ENCODE data around the gene IFT43. TPM values are rescaled to one million over a fixed set of nuclear protein-coding genes. Genes with fewer than 3 reads are reported as not detected.
A peak's percentile ranks its signal among the peaks of the same experiment; 100 is the strongest.

The IFT43 gene
- total RNA-seq, 1 experiment from 2014 or later, result 17.5 TPM

GRCh38 chr14:75972801-75973421 lies 12.7 kb upstream of the IFT43 start:
- H3K27me3 Mint-ChIP-seq (ENCODE audit: low read depth), result no peaks in the 10 kb centered on the region; the same call in 1 of the 2 replicates
- POLR2A ChIA-PET, result no interaction called here
- no peaks in the 10 kb centered on the region for H3K9me3 Mint-ChIP-seq
- H3K27ac Mint-ChIP-seq, result 0 out of 2 replicates have a peak overlapping the region, but pooled peaks have one; percentile 37
- CTCF ChIA-PET, result interaction anchor here (1.3 to 1.8 kb wide), 4 partner anchors 10 to 264 kb away, joined by 5 to 9 read pairs (median 7); partner anchors contain the start of gene TGFB3
- no peak for DNase-seq (ENCODE audit: low spot score)
- no peaks in the 10 kb centered on the region for H3K36me3 Mint-ChIP-seq
- H3K4me3 Mint-ChIP-seq, result no peak overlapping the region
- ATAC-seq, result no peak
- TF ChIP-seq RELA (CRISPR knock-in tag; IDR thresholded peaks at IDR 0.05; ENCODE audit: borderline replicate concordance) (no peak), CTCF (IDR thresholded peaks at IDR 0.05) (no peak), STAT6 (CRISPR knock-in tag; conservative IDR thresholded peaks at IDR 0.05; ENCODE audit: low read depth) (no peak), PRDM15 (CRISPR knock-in tag; IDR thresholded peaks at IDR 0.05) (no peak), ZNF121 (CRISPR knock-in tag; IDR thresholded peaks at IDR 0.05) (no peak), TEAD1 (CRISPR knock-in tag; IDR thresholded peaks at IDR 0.05) (no peak), CDX4 (CRISPR knock-in tag; IDR thresholded peaks at IDR 0.05; ENCODE audit: borderline replicate concordance) (no peak), JUN (CRISPR knock-in tag; IDR thresholded peaks at IDR 0.05) (no peak), NFYB (CRISPR knock-in tag; conservative IDR thresholded peaks at IDR 0.05; ENCODE audit: low read depth) (no peak), E2F1 (CRISPR knock-in tag; IDR thresholded peaks at IDR 0.05) (no peak), AFF4 (CRISPR knock-in tag; IDR thresholded peaks at IDR 0.05; ENCODE audit: borderline replicate concordance) (no peak), ZMAT4 (CRISPR knock-in tag; IDR thresholded peaks at IDR 0.05) (no peak)
- peaks cover 27% of the 10 kb centered on the region for H3K4me1 Mint-ChIP-seq
